ENCODE measurements around the gene PSMA8. TPM values are rescaled to one million over a fixed set of nuclear protein-coding genes. Genes with fewer than 3 reads are reported as not detected.
A peak's percentile ranks its signal among the peaks of the same experiment; 100 is the strongest.

Gene PSMA8
- total RNA-seq, 2 experiments from 2014 or later, result 0.19 TPM; not detected in 1

DNA sequence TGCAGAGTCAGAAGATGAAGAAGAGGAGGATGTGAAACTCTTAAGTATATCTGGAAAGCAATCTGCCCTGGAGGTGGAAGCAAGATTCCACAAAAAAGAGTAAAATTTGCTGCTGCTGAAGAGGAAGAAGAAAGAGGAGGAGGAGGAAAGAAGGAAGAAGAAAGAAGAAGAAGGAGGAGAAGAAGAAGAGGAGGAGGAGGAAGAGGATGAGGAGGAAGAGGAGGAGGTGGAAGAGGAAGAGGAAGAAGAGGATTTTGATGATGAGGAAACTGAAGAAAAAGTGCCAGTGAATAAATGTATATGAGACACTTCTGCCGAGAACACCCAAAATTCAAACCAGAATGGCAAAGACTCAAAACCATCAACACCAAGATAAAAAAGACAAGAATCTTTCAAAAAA, 71.6 kb downstream of the PSMA8 start:
- ChIA-PET POLR2A (no interaction called here), CTCF (ENCODE audit: unreplicated experiment) (no interaction called here)
- BruUV-seq (replicated peaks), result no TSS peak
- no peaks in the 10 kb centered on the region for H3K9me3 ChIP-seq (ENCODE audit: low read length)
- no peaks in the 10 kb centered on the region for H3K9me2 ChIP-seq (ENCODE audit: insufficient read depth, low read length)
- no peak overlapping the region for H3K27ac ChIP-seq (ENCODE audit: low read depth, low read length, poor library complexity, severe bottlenecking)
- no peaks in the 10 kb centered on the region for H4K20me1 ChIP-seq (ENCODE audit: insufficient read depth, low read length)
- no peak overlapping the region for H3K4me2 ChIP-seq (ENCODE audit: low read length)
- intact Hi-C loops (cut with micrococcal nuclease; ENCODE audit: unreplicated experiment), result no loop called here
- DNase-seq (ENCODE audit: low spot score), result no peak
- no peaks in the 10 kb centered on the region for H3K36me3 ChIP-seq (ENCODE audit: insufficient read depth, low read length)
- H2AFZ ChIP-seq (ENCODE audit: low read length), result no peak overlapping the region
- H3K4me3 ChIP-seq (ENCODE audit: low read depth, low read length, poor library complexity, severe bottlenecking), result no peak overlapping the region
- H3K4me1 ChIP-seq (ENCODE audit: insufficient read depth, low read length, poor library complexity, severe bottlenecking), result peaks cover 18% of the 10 kb centered on the region
- H3K79me2 ChIP-seq (ENCODE audit: insufficient read depth, low read depth, low read length), result no peaks in the 10 kb centered on the region
- no peak for TF ChIP-seq EZH2phosphoT487 (IDR thresholded peaks at IDR 0.05; ENCODE audit: borderline replicate concordance, low read depth, low read length)
- TF ChIP-seq, protein P1, sequence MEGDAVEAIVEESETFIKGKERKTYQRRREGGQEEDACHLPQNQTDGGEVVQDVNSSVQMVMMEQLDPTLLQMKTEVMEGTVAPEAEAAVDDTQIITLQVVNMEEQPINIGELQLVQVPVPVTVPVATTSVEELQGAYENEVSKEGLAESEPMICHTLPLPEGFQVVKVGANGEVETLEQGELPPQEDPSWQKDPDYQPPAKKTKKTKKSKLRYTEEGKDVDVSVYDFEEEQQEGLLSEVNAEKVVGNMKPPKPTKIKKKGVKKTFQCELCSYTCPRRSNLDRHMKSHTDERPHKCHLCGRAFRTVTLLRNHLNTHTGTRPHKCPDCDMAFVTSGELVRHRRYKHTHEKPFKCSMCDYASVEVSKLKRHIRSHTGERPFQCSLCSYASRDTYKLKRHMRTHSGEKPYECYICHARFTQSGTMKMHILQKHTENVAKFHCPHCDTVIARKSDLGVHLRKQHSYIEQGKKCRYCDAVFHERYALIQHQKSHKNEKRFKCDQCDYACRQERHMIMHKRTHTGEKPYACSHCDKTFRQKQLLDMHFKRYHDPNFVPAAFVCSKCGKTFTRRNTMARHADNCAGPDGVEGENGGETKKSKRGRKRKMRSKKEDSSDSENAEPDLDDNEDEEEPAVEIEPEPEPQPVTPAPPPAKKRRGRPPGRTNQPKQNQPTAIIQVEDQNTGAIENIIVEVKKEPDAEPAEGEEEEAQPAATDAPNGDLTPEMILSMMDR (conservative IDR thresholded peaks at IDR 0.05; ENCODE audit: low read length), result no peak

DNA sequence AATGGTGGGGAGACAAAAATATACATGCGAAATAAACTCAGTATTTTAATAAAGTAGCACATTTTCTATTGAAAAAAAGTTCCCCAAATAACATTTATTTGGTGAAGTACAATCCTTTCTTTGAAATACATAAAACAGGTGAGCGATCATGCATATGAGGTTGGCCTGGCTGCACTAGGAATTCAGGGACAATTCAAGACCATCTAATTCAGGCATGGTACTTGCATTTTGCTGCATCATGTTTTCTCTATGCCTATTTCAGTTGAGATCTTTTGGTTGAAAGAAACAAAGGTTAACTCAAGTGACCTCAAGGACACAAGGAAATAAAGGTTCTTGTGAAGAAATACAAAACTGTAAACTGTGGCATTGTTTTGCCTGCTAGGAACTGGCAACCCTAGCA, 72.8 kb downstream of the PSMA8 start:
- BruUV-seq (replicated peaks), result no TSS peak
- no peaks in the 10 kb centered on the region for H3K79me2 ChIP-seq (ENCODE audit: insufficient read depth, low read depth, low read length)

DNA sequence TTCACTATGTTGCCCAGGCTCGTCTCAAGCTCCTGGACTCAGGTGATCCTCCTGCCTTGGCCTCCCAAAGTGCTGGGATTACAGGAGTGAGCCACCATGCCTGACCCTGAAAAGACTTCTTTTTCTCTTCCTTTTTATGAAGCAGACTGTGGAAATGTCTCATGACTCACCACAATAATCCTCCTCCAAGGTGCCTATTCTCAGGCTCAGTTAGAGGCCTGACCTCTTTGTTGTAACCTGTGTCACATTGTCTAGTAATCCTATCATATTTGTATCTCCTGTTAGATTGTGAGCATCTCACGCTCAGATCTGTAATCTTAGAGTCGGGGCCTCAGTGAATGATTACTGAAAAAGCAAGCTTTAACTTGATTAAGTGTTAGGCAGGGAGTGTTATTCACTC, 74.3 kb downstream of the PSMA8 start:
- CTCF ChIA-PET (ENCODE audit: unreplicated experiment), result no interaction called here
- no peak overlapping the region for H3K4me3 ChIP-seq (ENCODE audit: low read depth, low read length, poor library complexity, severe bottlenecking)
- H3K4me2 ChIP-seq (ENCODE audit: low read length), result no peak overlapping the region
- peak overlapping the region; percentile 23; the same call in 1 of the 2 replicates for H2AFZ ChIP-seq (ENCODE audit: low read length)
- POLR2A ChIA-PET, result interaction anchor here (0.6 to 2.2 kb wide), 8 partner anchors 8 to 15 kb away, joined by 3 to 9 read pairs (median 4); no protein-coding TSS in a partner anchor
- no peaks in the 10 kb centered on the region for H4K20me1 ChIP-seq (ENCODE audit: insufficient read depth, low read length)
- no peaks in the 10 kb centered on the region for H3K9me2 ChIP-seq (ENCODE audit: insufficient read depth, low read length)
- peaks cover 6% of the 10 kb centered on the region; the same call in 1 of the 2 replicates for H3K9me3 ChIP-seq (ENCODE audit: low read length)
- peaks cover 18% of the 10 kb centered on the region for H3K4me1 ChIP-seq (ENCODE audit: insufficient read depth, low read length, poor library complexity, severe bottlenecking)
- BruUV-seq (replicated peaks), result no TSS peak
- no peak for TF ChIP-seq EZH2phosphoT487 (IDR thresholded peaks at IDR 0.05; ENCODE audit: borderline replicate concordance, low read depth, low read length)
- TF ChIP-seq, protein P1 (conservative IDR thresholded peaks at IDR 0.05; ENCODE audit: low read length), result no peak
- DNase-seq (ENCODE audit: low spot score), result no peak
- intact Hi-C loops (cut with micrococcal nuclease; ENCODE audit: unreplicated experiment), result no loop called here
- H3K36me3 ChIP-seq (ENCODE audit: insufficient read depth, low read length), result no peaks in the 10 kb centered on the region
- no peak overlapping the region for H3K27ac ChIP-seq (ENCODE audit: low read depth, low read length, poor library complexity, severe bottlenecking)
- H3K79me2 ChIP-seq (ENCODE audit: insufficient read depth, low read depth, low read length), result no peaks in the 10 kb centered on the region

More for the DNA sequence above, 72.8 kb downstream of the PSMA8 start:
- Histone ChIP-seq H2AFZ (ENCODE audit: low read length) (no peak overlapping the region), H3K9me3 (ENCODE audit: low read length) (0 out of 2 replicates have a peak, but pooled peaks cover 2% of the 10 kb centered on the region), H3K27ac (ENCODE audit: low read depth, low read length, poor library complexity, severe bottlenecking) (no peak overlapping the region), H3K4me1 (ENCODE audit: insufficient read depth, low read length, poor library complexity, severe bottlenecking) (peaks cover 18% of the 10 kb centered on the region), H4K20me1 (ENCODE audit: insufficient read depth, low read length) (no peaks in the 10 kb centered on the region), H3K9me2 (ENCODE audit: insufficient read depth, low read length) (no peaks in the 10 kb centered on the region), H3K4me2 (ENCODE audit: low read length) (no peak overlapping the region), H3K36me3 (ENCODE audit: insufficient read depth, low read length) (no peaks in the 10 kb centered on the region), H3K4me3 (ENCODE audit: low read depth, low read length, poor library complexity, severe bottlenecking) (no peak overlapping the region)
- ChIA-PET CTCF (ENCODE audit: unreplicated experiment) (interaction anchor here (0.6 kb wide), 1 partner anchor 106 kb away, joined by 4 read pairs; no protein-coding TSS in a partner anchor), POLR2A (interaction anchor here (0.8 to 2.2 kb wide), 4 partner anchors 9 to 18 kb away, joined by 3 to 9 read pairs (median 6); no protein-coding TSS in a partner anchor)
- TF ChIP-seq EZH2phosphoT487 (IDR thresholded peaks at IDR 0.05; ENCODE audit: borderline replicate concordance, low read depth, low read length), result no peak
- TF ChIP-seq, protein P1 (conservative IDR thresholded peaks at IDR 0.05; ENCODE audit: low read length), result no peak
- DNase-seq (ENCODE audit: low spot score), result no peak
- intact Hi-C loops (cut with micrococcal nuclease; ENCODE audit: unreplicated experiment), result no loop called here

All from OCI-LY7 (cell line).